ENCODE data around the gene ARSA. TPM values are rescaled to one million over a fixed set of nuclear protein-coding genes. Genes with fewer than 3 reads are reported as not detected.
A peak's percentile ranks its signal among the peaks of the same experiment; 100 is the strongest.

Gene ARSA
- total RNA-seq, 1 experiment from 2014 or later: 10.3 TPM

GRCh38 chr22:50602338-50602700 lies 25.6 kb downstream of the ARSA start:
- Histone ChIP-seq H2BK5ac (ENCODE audit: insufficient read length, low read length) (no peak overlapping the region), H2BK12ac (ENCODE audit: insufficient read length, low read depth, low read length) (no peak overlapping the region), H4K8ac (replicated peaks; ENCODE audit: insufficient read length, low read depth, low read length) (no peak overlapping the region), H2AFZ (ENCODE audit: low read length) (no peak overlapping the region), H3K4ac (ENCODE audit: low read depth, low read length) (no peak overlapping the region), H3K4me2 (ENCODE audit: insufficient read depth, insufficient read length, low read length) (no peak overlapping the region), H3K27me3 (ENCODE audit: insufficient read depth, low read length) (peaks cover 4% of the 10 kb centered on the region; the same call in 1 of the 2 replicates), H3K9ac (ENCODE audit: extremely low read depth, insufficient read length, low read length) (peak overlapping the region; percentile 32), H3K4me1 (ENCODE audit: insufficient read depth, low read length) (no peaks in the 10 kb centered on the region; the same call in 1 of the 2 replicates), H2BK15ac (ENCODE audit: low read depth, low read length) (no peak overlapping the region), H4K91ac (ENCODE audit: insufficient read length, low read depth, low read length) (no peak overlapping the region), H4K5ac (ENCODE audit: insufficient read length, low read depth, low read length) (no peak overlapping the region), H3K14ac (ENCODE audit: insufficient read depth, low read length) (no peak overlapping the region), H2BK120ac (ENCODE audit: low read depth, low read length, poor library complexity, severe bottlenecking) (no peak overlapping the region), H3K79me1 (ENCODE audit: insufficient read depth, low read depth, low read length, poor library complexity, severe bottlenecking) (no peaks in the 10 kb centered on the region), H2AK5ac (ENCODE audit: insufficient read length, low read length) (no peak overlapping the region), H3K27ac (ENCODE audit: insufficient read length, low read depth, low read length) (no peak overlapping the region), H3K23me2 (ENCODE audit: insufficient read length, low read depth, low read length, poor library complexity, severe bottlenecking) (peaks cover 3% of the 10 kb centered on the region), H3K9me3 (ENCODE audit: control insufficient read depth, low read depth, low read length) (no peaks in the 10 kb centered on the region), H3K18ac (ENCODE audit: insufficient read length, low read depth, low read length) (no peak overlapping the region), H4K20me1 (ENCODE audit: control insufficient read depth, insufficient read depth, insufficient read length) (no peaks in the 10 kb centered on the region), H3K56ac (ENCODE audit: insufficient read length, low read depth, low read length) (no peak overlapping the region), H2BK20ac (ENCODE audit: low read depth, low read length, poor library complexity, severe bottlenecking) (no peak overlapping the region), H3K79me2 (ENCODE audit: insufficient read depth, low read length) (no peaks in the 10 kb centered on the region), H3K23ac (ENCODE audit: insufficient read length, low read depth, low read length) (no peak overlapping the region), H3T11ph (ENCODE audit: low read length) (no peak overlapping the region)
- Mint-ChIP-seq H3K4me3 (peak overlapping the region; percentile 55 to 73; a peak in 3 of 5 replicates), H3K9me3 (no peaks in the 10 kb centered on the region; a peak in 1 of 5 replicates), H3K36me3 (ENCODE audit: insufficient read depth in 1 of 3, low read depth in 3 of 3) (no peaks in the 10 kb centered on the region), H3K4me1 (peaks cover 13 to 14% of the 10 kb centered on the region in 2 experiments), H3K27me3 (ENCODE audit: low read depth) (peaks cover 52% of the 10 kb centered on the region), H3K27ac (no peak overlapping the region)
- no peak for DNase-seq
- TF ChIP-seq, protein P1, sequence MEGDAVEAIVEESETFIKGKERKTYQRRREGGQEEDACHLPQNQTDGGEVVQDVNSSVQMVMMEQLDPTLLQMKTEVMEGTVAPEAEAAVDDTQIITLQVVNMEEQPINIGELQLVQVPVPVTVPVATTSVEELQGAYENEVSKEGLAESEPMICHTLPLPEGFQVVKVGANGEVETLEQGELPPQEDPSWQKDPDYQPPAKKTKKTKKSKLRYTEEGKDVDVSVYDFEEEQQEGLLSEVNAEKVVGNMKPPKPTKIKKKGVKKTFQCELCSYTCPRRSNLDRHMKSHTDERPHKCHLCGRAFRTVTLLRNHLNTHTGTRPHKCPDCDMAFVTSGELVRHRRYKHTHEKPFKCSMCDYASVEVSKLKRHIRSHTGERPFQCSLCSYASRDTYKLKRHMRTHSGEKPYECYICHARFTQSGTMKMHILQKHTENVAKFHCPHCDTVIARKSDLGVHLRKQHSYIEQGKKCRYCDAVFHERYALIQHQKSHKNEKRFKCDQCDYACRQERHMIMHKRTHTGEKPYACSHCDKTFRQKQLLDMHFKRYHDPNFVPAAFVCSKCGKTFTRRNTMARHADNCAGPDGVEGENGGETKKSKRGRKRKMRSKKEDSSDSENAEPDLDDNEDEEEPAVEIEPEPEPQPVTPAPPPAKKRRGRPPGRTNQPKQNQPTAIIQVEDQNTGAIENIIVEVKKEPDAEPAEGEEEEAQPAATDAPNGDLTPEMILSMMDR (conservative IDR thresholded peaks at IDR 0.05): no peak
- no CpG with 5 or more reads among the region's 2 CpGs for WGBS (ENCODE audit: extremely low coverage, insufficient read length, low lambda C conversion rate)

Data from H9 (cell line).